VCaP (cell line): ENCODE measurements around the gene KIAA0319L.

ENCODE experiments used
- H3K27ac ChIP-seq: fragments of 450-650 bp; 2 replicates; pipeline ENCODE4 v1.5.1; 2017
- TF ChIP-seq, protein P1 (sequence below): fragments of 450-650 bp; conservative IDR thresholded peaks from 2 replicates; pipeline ENCODE4 v1.5.1; 2017; ENCODE audit warnings: mild to moderate bottlenecking, moderate library complexity

Gene KIAA0319L

DNA sequence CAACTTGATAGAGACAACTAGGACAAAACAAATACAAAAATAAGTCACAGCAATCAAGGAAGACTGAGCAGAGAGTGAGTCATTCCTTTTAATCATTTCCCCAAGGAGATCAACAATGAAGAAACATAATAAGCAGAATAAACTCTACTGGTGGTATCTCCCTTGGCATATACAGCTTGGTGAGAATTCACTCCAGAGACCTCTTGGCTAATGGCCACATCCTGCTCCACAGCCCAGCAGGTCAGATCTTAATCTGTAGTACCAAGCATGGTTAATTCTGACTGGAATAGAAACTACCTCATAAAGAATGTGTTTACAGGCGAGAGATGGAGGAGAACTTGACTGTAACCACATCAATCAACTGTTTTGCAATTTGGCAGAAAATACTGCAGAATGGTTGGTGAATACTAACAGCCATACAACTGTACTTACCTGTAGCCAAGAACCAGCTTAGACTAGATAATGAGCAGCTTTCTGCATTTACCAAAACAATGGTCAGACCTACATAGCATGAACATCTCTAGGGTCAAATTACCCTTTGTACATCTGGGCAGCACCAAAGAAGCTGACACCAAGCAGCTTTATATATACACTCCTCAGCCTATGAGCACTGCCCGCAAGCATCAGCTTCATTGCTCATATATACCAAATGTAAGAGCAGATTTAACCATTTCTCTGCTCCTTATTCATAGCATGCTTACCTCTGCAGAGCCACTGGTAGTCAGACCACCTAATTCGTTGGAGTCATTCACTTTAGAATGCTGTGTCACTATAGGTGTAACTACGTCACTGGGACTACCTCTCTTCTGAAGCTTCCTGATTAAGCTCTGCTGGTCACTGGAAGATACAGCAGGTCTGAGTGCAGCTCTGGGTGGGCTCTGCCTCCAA, 51.0 kb downstream of the KIAA0319L start:
- TF ChIP-seq, protein P1, sequence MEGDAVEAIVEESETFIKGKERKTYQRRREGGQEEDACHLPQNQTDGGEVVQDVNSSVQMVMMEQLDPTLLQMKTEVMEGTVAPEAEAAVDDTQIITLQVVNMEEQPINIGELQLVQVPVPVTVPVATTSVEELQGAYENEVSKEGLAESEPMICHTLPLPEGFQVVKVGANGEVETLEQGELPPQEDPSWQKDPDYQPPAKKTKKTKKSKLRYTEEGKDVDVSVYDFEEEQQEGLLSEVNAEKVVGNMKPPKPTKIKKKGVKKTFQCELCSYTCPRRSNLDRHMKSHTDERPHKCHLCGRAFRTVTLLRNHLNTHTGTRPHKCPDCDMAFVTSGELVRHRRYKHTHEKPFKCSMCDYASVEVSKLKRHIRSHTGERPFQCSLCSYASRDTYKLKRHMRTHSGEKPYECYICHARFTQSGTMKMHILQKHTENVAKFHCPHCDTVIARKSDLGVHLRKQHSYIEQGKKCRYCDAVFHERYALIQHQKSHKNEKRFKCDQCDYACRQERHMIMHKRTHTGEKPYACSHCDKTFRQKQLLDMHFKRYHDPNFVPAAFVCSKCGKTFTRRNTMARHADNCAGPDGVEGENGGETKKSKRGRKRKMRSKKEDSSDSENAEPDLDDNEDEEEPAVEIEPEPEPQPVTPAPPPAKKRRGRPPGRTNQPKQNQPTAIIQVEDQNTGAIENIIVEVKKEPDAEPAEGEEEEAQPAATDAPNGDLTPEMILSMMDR = no peak
- H3K27ac ChIP-seq = peak overlapping the region; percentile 93

DNA sequence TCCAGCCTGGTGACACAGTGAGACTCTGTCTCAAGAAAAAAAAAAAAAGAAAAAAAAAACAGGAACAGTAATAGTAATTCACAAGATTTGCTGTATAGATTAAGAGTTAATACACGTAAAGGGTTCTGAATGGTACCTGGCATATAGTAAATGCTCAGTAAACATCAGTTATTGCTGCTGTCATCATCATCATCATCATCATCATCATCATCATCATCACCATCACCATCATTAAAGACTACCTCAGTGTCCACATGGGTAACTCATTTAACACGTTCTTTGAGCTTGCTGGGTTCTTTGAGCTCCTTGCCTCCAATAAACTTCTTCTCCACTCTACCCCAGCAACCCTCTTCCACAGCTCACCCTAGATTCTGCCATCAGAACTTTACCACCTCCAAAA, 55.0 kb downstream of the KIAA0319L start:
- H3K27ac ChIP-seq = no peak overlapping the region
- TF ChIP-seq, protein P1 = no peak

DNA sequence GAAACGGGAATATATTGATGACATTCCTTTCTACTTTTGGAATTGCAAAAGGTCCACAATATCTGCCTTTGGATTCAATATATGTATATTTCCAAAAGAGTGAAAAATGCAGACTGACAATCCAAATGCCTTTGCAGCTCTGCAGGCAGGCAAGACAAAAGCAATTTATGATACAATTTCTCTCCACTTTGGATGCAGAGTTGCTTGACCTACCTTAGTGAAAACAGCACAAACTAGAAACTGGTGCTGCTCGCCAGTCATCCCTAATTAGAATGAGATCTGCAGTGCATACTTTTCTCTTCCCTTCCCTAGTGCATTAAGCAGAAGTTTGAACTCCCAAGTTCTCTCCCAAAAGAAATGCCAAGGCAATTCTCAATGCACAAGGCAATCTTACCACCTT, 56.8 kb downstream of the KIAA0319L start:
- TF ChIP-seq, protein P1 = no peak
- peak overlapping the region; percentile 80 for H3K27ac ChIP-seq

DNA sequence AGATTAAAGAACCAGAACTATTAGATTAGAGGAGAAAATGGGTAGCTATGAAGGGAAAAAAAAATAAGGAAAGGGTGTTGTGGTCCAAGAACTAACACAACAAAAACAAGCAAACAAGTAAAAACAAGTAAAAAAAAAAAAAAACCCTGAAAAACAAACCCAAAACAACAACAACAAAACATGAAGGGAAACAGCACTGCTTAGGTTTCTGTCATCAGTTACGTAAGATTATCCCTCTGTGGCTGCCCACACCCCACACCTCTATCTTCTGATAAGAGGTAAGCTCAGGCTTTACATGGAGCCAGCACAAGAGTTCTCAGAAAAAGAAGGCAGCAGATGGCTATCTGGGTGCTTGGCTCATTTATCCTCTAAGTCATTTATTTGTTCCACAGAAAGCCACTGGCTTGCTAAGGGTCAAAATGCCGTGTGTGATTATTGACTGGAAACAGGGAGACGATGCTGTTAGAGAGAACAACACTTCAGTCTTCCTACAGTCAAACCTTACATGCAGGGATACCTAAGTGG, 57.5 kb downstream of the KIAA0319L start:
- peak overlapping the region; percentile 80 for H3K27ac ChIP-seq
- TF ChIP-seq, protein P1 = no peak

DNA sequence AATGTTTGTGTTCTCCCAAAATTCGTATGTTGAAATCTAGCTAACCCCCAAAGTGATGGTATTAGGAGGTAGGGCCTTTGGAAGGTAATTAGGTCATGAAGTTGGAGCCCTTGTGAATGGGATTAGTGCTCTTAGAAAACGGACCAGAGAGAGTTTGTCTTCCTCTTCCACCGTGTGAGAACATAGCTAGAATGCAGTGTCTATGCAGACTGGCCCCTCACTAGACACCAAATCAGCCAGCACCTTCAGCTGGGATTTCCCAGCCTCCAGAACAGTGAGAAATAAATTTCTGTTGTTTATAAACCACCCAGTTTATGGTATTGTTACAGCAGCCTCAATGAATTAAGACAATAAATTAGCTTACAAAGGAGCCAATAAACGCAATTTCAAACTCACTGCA, 58.0 kb downstream of the KIAA0319L start:
- TF ChIP-seq, protein P1 = no peak
- H3K27ac ChIP-seq = peak overlapping the region; percentile 80

DNA sequence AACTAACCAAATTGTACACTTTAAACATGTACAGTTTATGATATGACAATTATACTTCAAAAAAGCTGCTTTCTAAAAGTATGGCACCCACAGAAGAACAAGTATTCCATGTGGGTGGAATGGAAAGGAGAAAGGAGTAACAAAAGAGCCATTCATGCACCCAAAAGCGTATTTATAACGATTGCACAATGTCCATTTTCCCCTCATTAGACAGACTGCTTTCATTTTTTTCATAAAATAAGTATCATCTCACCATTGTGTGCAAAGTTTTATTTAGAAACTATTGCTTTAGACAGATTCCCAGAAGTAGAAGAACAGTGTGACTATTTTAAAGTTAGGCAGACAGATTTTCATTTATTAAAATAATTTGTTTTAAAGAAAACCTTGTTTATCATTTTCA, 59.6 kb downstream of the KIAA0319L start:
- H3K27ac ChIP-seq = no peak overlapping the region; the same call in 1 of the 2 replicates
- TF ChIP-seq, protein P1 = no peak

DNA sequence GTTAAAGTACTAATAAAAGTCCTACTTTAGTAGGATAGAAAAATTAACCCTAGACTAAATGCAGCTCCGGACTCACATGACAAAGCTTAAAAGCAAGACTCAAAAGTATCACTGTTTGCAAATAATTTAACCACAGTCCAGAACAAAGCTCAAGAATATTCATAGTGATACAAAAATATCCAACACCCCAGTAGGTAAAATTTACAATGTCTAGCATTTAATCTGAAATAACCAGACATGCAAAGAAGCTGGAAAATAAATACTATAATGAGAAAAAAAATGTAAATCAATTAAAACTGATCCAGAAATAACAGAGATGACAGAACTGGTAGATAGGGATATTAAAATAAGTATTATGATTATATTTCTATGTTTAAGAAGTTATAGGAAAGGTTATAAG, 67.0 kb downstream of the KIAA0319L start:
- TF ChIP-seq, protein P1 = no peak

More for the DNA sequence above, 67.0 kb downstream of the KIAA0319L start:
- H3K27ac ChIP-seq = no peak overlapping the region
